ENCODE results near the gene TMEM38B. TPM values are rescaled to one million over a fixed set of nuclear protein-coding genes. Genes with fewer than 3 reads are reported as not detected.

Gene TMEM38B
- polyA plus RNA-seq, 3 donors: 4.5 to 14.8 (median 12.2) TPM

DNA sequence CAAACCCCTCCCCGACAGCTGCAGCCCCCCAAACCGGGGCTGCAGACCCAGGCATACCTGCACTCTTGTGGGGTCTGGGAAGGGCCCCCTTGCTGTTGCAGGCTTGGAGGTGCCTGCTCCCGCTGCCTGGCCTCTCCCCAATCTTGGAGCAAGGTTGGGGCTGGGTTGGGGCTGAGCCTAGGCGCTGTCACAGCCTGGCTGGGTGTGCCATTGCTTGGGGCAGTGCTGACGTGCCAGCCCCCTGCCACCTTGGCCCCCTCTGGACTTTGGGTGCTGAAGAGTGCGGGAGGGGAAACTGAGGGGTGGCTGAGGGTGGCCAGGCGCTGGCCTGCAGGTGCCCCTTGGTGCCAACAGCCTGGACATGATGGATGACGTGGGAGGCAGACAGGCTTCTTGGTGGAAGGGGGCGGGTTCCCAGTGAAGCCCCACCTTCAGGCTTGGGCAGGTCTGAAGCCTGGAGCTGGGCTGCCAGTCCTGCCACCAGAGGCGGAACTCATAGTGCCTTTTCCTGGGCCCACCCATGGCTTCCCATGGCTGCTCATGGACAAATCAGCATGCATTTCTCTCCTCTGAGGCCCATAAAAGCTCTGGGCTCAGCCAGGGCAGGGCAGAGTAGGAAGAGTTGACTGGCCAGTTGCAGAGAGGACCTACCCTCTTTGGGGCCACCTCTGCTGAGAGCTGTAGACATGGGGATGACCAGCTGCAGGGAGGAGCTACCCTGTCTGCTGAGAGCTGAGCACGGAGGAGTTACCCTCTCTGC lies 19.1 kb downstream of the TMEM38B start:
- Histone ChIP-seq H3K4me3 (replicated peaks in 1 of 3; ENCODE audit: low read depth in 2 of 3, low read length in 3 of 3) (no peak overlapping the region), H3K79me2 (ENCODE audit: insufficient read depth, low read length) (no peaks in the 10 kb centered on the region), H3K4me1 (ENCODE audit: control insufficient read depth in 1 of 2, insufficient read depth in 2 of 2, low read length in 2 of 2) (no peaks in the 10 kb centered on the region), H3K9me3 (replicated peaks in 1 of 2; ENCODE audit: control insufficient read depth in 1 of 2, insufficient read depth in 1 of 2, low read length in 2 of 2) (peaks cover 0 to 10% of the 10 kb centered on the region in 2 donors), H2AFZ (ENCODE audit: insufficient read depth, low read depth, low read length, poor library complexity, severe bottlenecking) (no peak overlapping the region), H4K20me1 (ENCODE audit: insufficient read depth, low read length) (no peaks in the 10 kb centered on the region), H3K27me3 (ENCODE audit: control insufficient read depth in 2 of 2, insufficient read depth in 2 of 2, low read length in 2 of 2) (no peaks in the 10 kb centered on the region), H3K27ac (ENCODE audit: low read depth in 1 of 2, low read length in 2 of 2) (no peak overlapping the region), H3K4me2 (replicated peaks; ENCODE audit: extremely low read depth, low read length, poor library complexity, severe bottlenecking) (no peak overlapping the region), H3K36me3 (replicated peaks in 1 of 2; ENCODE audit: control insufficient read depth in 1 of 2, insufficient read depth in 2 of 2, low read length in 2 of 2) (no peaks in the 10 kb centered on the region), H3K9ac (ENCODE audit: insufficient read depth, low read length, poor library complexity, severe bottlenecking) (no peak overlapping the region)
- H3K27me3 Mint-ChIP-seq (ENCODE audit: low read depth in 3 of 3): no peaks in the 10 kb centered on the region
- no peak for DNase-seq
- peaks cover 0 to 6% (median 0%) of the 10 kb centered on the region in 7 donors for H3K9me3 Mint-ChIP-seq
- H3K4me1 Mint-ChIP-seq: peaks cover 3% of the 10 kb centered on the region
- TF ChIP-seq, protein P1, sequence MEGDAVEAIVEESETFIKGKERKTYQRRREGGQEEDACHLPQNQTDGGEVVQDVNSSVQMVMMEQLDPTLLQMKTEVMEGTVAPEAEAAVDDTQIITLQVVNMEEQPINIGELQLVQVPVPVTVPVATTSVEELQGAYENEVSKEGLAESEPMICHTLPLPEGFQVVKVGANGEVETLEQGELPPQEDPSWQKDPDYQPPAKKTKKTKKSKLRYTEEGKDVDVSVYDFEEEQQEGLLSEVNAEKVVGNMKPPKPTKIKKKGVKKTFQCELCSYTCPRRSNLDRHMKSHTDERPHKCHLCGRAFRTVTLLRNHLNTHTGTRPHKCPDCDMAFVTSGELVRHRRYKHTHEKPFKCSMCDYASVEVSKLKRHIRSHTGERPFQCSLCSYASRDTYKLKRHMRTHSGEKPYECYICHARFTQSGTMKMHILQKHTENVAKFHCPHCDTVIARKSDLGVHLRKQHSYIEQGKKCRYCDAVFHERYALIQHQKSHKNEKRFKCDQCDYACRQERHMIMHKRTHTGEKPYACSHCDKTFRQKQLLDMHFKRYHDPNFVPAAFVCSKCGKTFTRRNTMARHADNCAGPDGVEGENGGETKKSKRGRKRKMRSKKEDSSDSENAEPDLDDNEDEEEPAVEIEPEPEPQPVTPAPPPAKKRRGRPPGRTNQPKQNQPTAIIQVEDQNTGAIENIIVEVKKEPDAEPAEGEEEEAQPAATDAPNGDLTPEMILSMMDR (IDR thresholded peaks at IDR 0.05): no peak
- H3K27ac Mint-ChIP-seq: no peak overlapping the region
- peaks cover 3 to 12% of the 10 kb centered on the region in 2 donors for H3K36me3 Mint-ChIP-seq
- H3K4me3 Mint-ChIP-seq: no peak overlapping the region
- WGBS (ENCODE audit: insufficient coverage): 97% methylated on average over 9 of the region's 11 CpGs
- intact Hi-C loops (cut with micrococcal nuclease): no loop called here

DNA sequence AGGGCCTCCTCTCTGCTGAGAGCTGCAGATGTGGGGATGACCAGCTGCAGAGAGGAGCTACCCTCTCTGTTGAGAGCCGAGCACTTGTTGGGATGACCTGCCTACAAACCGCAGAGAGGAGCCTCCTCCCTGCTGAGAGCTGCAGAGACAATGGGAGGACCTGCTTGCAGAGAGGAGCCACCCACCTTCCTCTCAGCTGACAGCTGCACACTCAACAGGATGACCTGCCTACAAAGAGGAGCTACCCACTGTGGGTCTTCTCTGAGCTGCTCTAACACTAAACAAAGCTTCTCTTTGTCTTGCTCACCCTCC lies 19.6 kb downstream of the TMEM38B start:
- Histone ChIP-seq H3K4me3 (replicated peaks in 1 of 3; ENCODE audit: low read depth in 2 of 3, low read length in 3 of 3) (no peak overlapping the region), H3K27ac (ENCODE audit: low read depth in 1 of 2, low read length in 2 of 2) (no peak overlapping the region), H3K79me2 (ENCODE audit: insufficient read depth, low read length) (no peaks in the 10 kb centered on the region), H3K9me3 (replicated peaks in 1 of 2; ENCODE audit: control insufficient read depth in 1 of 2, insufficient read depth in 1 of 2, low read length in 2 of 2) (peaks cover 0 to 10% of the 10 kb centered on the region in 2 donors), H2AFZ (ENCODE audit: insufficient read depth, low read depth, low read length, poor library complexity, severe bottlenecking) (no peak overlapping the region), H3K36me3 (replicated peaks in 1 of 2; ENCODE audit: control insufficient read depth in 1 of 2, insufficient read depth in 2 of 2, low read length in 2 of 2) (no peaks in the 10 kb centered on the region), H3K4me2 (replicated peaks; ENCODE audit: extremely low read depth, low read length, poor library complexity, severe bottlenecking) (no peak overlapping the region), H3K9ac (ENCODE audit: insufficient read depth, low read length, poor library complexity, severe bottlenecking) (no peak overlapping the region), H3K27me3 (ENCODE audit: control insufficient read depth in 2 of 2, insufficient read depth in 2 of 2, low read length in 2 of 2) (no peaks in the 10 kb centered on the region), H3K4me1 (ENCODE audit: control insufficient read depth in 1 of 2, insufficient read depth in 2 of 2, low read length in 2 of 2) (no peaks in the 10 kb centered on the region), H4K20me1 (ENCODE audit: insufficient read depth, low read length) (no peaks in the 10 kb centered on the region)
- H3K4me3 Mint-ChIP-seq: no peak overlapping the region
- TF ChIP-seq, protein P1 (IDR thresholded peaks at IDR 0.05): no peak
- no peaks in the 10 kb centered on the region for H3K4me1 Mint-ChIP-seq
- no peak overlapping the region for H3K27ac Mint-ChIP-seq
- H3K36me3 Mint-ChIP-seq: peaks cover 3 to 10% of the 10 kb centered on the region in 2 donors
- intact Hi-C loops (cut with micrococcal nuclease): no loop called here
- H3K9me3 Mint-ChIP-seq: peaks cover 0 to 6% (median 0%) of the 10 kb centered on the region in 7 donors
- no peak for DNase-seq
- 100% methylated on average over 2 of the region's 2 CpGs for WGBS (ENCODE audit: insufficient coverage)
- peaks cover 0 to 3% (median 0%) of the 10 kb centered on the region in 3 donors for H3K27me3 Mint-ChIP-seq (ENCODE audit: low read depth in 3 of 3)
